SK-N-SH (cell line): Measurements from ENCODE around the gene ATP2B2. TPM values are rescaled to one million over a fixed set of nuclear protein-coding genes. Genes with fewer than 3 reads are reported as not detected.

Experiments
- CTCF ChIA-PET: fragments of 300-600, 350-600 bp; formaldehyde crosslinking; extraction: SDS; loops from one replicate; lab custom pipeline; 2021; lab: Yijun Ruan, JAX
- POLR2A ChIA-PET: fragments of 350-600 bp; sonication (Branson Sonifier 250); formaldehyde crosslinking; extraction: SDS; loops from one replicate; lab custom pipeline; 2020; ENCODE audit warnings: antibody characterized with exemption, inconsistent platforms; lab: Yijun Ruan, JAX
- DNase-seq: peaks from one replicate; pipeline ENCODE4 v3.0.0; 2012
- H2AFZ ChIP-seq: fragments of 200-600 bp; sonication (generic); 2 replicates; pipeline ENCODE4 v1.8.1; 2016; ENCODE audit warnings: antibody characterized with exemption, mild to moderate bottlenecking, low read depth
- H3F3A ChIP-seq: fragments of 200-600 bp; sonication (generic); replicated peaks from 2 replicates; pipeline ENCODE3; 2016; ENCODE audit warnings: antibody characterized with exemption, mild to moderate bottlenecking; ENCODE audit not compliant: insufficient read depth
- H3K27ac ChIP-seq, 2 experiments: fragments of 200-500 bp in 1 of 2; fragments of 200-600 bp in 1 of 2; sonication (Bioruptor generic) in 1 of 2; sonication (generic), shearing (Covaris generic) in 1 of 2; 2 replicates each; pipeline versions ENCODE4 v1.5.1 to v1.6.1; 2014 to 2016; ENCODE audit warnings: low read depth in 2 of 2, inconsistent platforms in 1 of 2, low read length in 1 of 2, mild to moderate bottlenecking in 1 of 2, mixed read lengths in 1 of 2
- H3K27me3 ChIP-seq: fragments of 200-600 bp; sonication (generic), shearing (Covaris generic); 2 replicates; pipeline ENCODE4 v1.6.1; 2016; ENCODE audit warnings: mixed run types; ENCODE audit not compliant: insufficient read depth
- H3K36me3 ChIP-seq, 2 experiments: fragments of 200-500 bp in 1 of 2; fragments of 200-600 bp in 1 of 2; sonication (Bioruptor generic) in 1 of 2; sonication (generic) in 1 of 2; replicated peaks in 1 of 2; 2 replicates each; pipeline versions ENCODE3 to v1.5.1; 2014 to 2016; ENCODE audit warnings: low read length in 1 of 2, mild to moderate bottlenecking in 1 of 2; ENCODE audit not compliant: insufficient read depth in 2 of 2, control insufficient read depth in 1 of 2
- H3K4me1 ChIP-seq, 2 experiments: fragments of 200-500 bp in 1 of 2; fragments of 200-600 bp in 1 of 2; sonication (Bioruptor generic) in 1 of 2; sonication (generic), shearing (Covaris generic) in 1 of 2; 2 replicates each; pipeline versions ENCODE4 v1.5.1 to v1.6.1; 2014 to 2016; ENCODE audit warnings: low read depth in 1 of 2, low read length in 1 of 2, mixed run types in 1 of 2; ENCODE audit not compliant: insufficient read depth in 2 of 2, control insufficient read depth in 1 of 2
- H3K4me2 ChIP-seq: fragments of 200-600 bp; sonication (generic), shearing (Covaris generic); 2 replicates; pipeline ENCODE4 v1.6.1; 2017; ENCODE audit warnings: mixed run types
- H3K4me3 ChIP-seq, 2 experiments: fragments of 200-500 bp in 1 of 2; fragments of 200-600 bp in 1 of 2; sonication (Bioruptor generic) in 1 of 2; sonication (generic), shearing (Covaris generic) in 1 of 2; 2 replicates each; pipeline versions ENCODE4 v1.5.1 to v1.8.1; 2014 to 2016; ENCODE audit warnings: low read depth in 2 of 2, inconsistent platforms in 1 of 2, low read length in 1 of 2, mild to moderate bottlenecking in 1 of 2, mixed read lengths in 1 of 2, moderate library complexity in 1 of 2
- H3K79me2 ChIP-seq: fragments of 200-600 bp; sonication (generic); 2 replicates; pipeline ENCODE4 v1.8.1; 2017; ENCODE audit warnings: mild to moderate bottlenecking; ENCODE audit not compliant: insufficient read depth
- H3K9ac ChIP-seq: fragments of 200-600 bp; sonication (generic); 2 replicates; pipeline ENCODE4 v1.6.1; 2017; ENCODE audit warnings: mixed run types
- H3K9me2 ChIP-seq: fragments of 200-600 bp; sonication (generic); 2 replicates; pipeline ENCODE4 v1.6.1; 2017; ENCODE audit warnings: mixed run types
- H3K9me3 ChIP-seq: fragments of 200-600 bp; sonication (generic); 2 replicates; pipeline ENCODE4 v1.6.1; 2017; ENCODE audit warnings: mixed run types, mild to moderate bottlenecking, moderate library complexity
- H4K20me1 ChIP-seq: fragments of 200-600 bp; sonication (generic); 2 replicates; pipeline ENCODE4 v1.6.1; 2017; ENCODE audit warnings: mild to moderate bottlenecking, mixed run types; ENCODE audit not compliant: insufficient read depth
- CHD2 ChIP-seq: fragments of 150-350 bp; IDR thresholded peaks from 2 replicates; pipeline ENCODE4 v1.6.1; 2018; ENCODE audit warnings: low read length; ENCODE audit not compliant: partially characterized antibody
- ELF1 ChIP-seq: IDR thresholded peaks from 2 replicates; pipeline ENCODE4 v1.4.0; 2012
- EP300 ChIP-seq, 2 experiments: IDR thresholded peaks; 2 replicates each; pipeline versions ENCODE4 v1.4.0 to v1.6.1; 2012; ENCODE audit warnings: borderline replicate concordance in 1 of 2, low read depth in 1 of 2, low read length in 1 of 2
- EZH2phosphoT487 ChIP-seq: fragments of 200-600 bp; sonication (generic); IDR thresholded peaks from 2 replicates; pipeline ENCODE4 v1.6.1; 2017; ENCODE audit warnings: low read depth, mixed run types, mild to moderate bottlenecking, antibody characterized with exemption, moderate library complexity, borderline replicate concordance
- FOSL2 ChIP-seq: IDR thresholded peaks from 2 replicates; pipeline ENCODE4 v1.4.0; 2012; ENCODE audit warnings: low read depth, mild to moderate bottlenecking, moderate library complexity, borderline replicate concordance
- GATA2 ChIP-seq: sonication (generic); formaldehyde crosslinking; IDR thresholded peaks from 2 replicates; pipeline ENCODE4 v1.5.0; 2020; ENCODE audit warnings: mild to moderate bottlenecking, missing genetic modification reagents
- JUND ChIP-seq: IDR thresholded peaks from 2 replicates; pipeline ENCODE4 v1.4.0; 2012
- MEF2A ChIP-seq: IDR thresholded peaks from 2 replicates; pipeline ENCODE4 v1.4.0; 2012; ENCODE audit warnings: low read depth, borderline replicate concordance
- NFIC ChIP-seq: IDR thresholded peaks from 2 replicates; pipeline ENCODE4 v1.4.0; 2012; ENCODE audit warnings: borderline replicate concordance
- NRF1 ChIP-seq: IDR thresholded peaks from 2 replicates; pipeline ENCODE4 v1.6.1; 2012; ENCODE audit warnings: low read depth, mild to moderate bottlenecking, low read length
- RAD21 ChIP-seq: IDR thresholded peaks from 2 replicates; pipeline ENCODE4 v1.6.1; 2012; ENCODE audit warnings: mild to moderate bottlenecking, low read length
- RCOR1 ChIP-seq: fragments of 150-350 bp; IDR thresholded peaks from 2 replicates; pipeline ENCODE4 v1.6.1; 2017; ENCODE audit warnings: antibody characterized with exemption, low read length
- REST ChIP-seq: IDR thresholded peaks from 2 replicates; pipeline ENCODE4 v1.6.1; 2012; ENCODE audit warnings: mild to moderate bottlenecking, low read depth, low read length, moderate library complexity
- SMC3 ChIP-seq: IDR thresholded peaks from 2 replicates; pipeline ENCODE4 v1.6.1; 2012; ENCODE audit warnings: low read depth, low read length, improper control_type of control experiment
- TAF1 ChIP-seq: IDR thresholded peaks from 2 replicates; pipeline ENCODE4 v1.6.1; 2012; ENCODE audit warnings: low read depth, mild to moderate bottlenecking, low read length, moderate library complexity, borderline replicate concordance
- TCF12 ChIP-seq: IDR thresholded peaks from 2 replicates; pipeline ENCODE4 v1.4.0; 2012
- USF1 ChIP-seq: IDR thresholded peaks from 2 replicates; pipeline ENCODE4 v1.4.0; 2012; ENCODE audit warnings: low read depth, borderline replicate concordance
- WGBS: methylation state at CpG from one replicate; pipeline ENCODE4 v1.1.6; 2017; ENCODE audit warnings: low lambda C conversion rate; 5-methylcytosine and 5-hydroxymethylcytosine counted together
- polyA plus RNA-seq, 3 experiments: library from polyadenylated mRNA; depleted of rRNA; stranded (reverse); fragments of >200 nt; gene quantifications; 2 replicates each; pipeline ENCODE4 v1.2.3, GENCODE V29; 2012
- TF ChIP-seq, protein P1 (sequence below): fragments of 150-350 bp; IDR thresholded peaks from 2 replicates; pipeline ENCODE4 v1.6.1; 2017; ENCODE audit warnings: antibody characterized with exemption, low read length, low read depth, borderline replicate concordance
- TF ChIP-seq, protein P2 (sequence below): fragments of 200-600 bp; sonication (generic); IDR thresholded peaks from 2 replicates; pipeline ENCODE4 v1.6.1; 2017; ENCODE audit warnings: antibody characterized with exemption, mild to moderate bottlenecking, moderate library complexity

Gene ATP2B2
- polyA plus RNA-seq, 1 of the 3 experiments (the other 2 are of a cell fraction) = 0.15 TPM

DNA sequence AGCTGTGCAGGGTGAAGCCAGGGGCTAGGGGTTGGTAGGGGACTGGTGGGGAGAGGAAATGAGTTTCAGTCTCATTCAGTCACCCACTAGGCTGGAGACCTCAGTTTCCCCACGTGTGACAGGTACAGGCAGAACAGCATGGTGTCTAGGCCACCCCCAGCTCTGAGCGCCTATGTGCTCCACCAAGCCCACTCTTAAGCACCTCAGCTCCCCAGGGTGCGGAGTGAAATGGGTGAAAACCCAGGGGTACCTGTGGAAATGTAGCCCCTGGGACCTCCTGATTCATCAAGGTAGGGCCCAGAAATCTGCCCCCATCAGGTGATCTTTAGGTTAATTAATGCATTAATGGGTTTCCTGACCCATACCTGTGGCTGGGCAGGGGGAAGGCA is 3.7 kb downstream of the ATP2B2 start:
- WGBS = 50% methylated on average over 2 of the region's 3 CpGs

More for the DNA sequence above, 3.7 kb downstream of the ATP2B2 start:
- Histone ChIP-seq H3K4me2 (no peak overlapping the region), H3F3A (no peaks in the 10 kb centered on the region), H3K9ac (no peak overlapping the region), H3K9me2 (no peaks in the 10 kb centered on the region), H3K9me3 (no peaks in the 10 kb centered on the region), H3K79me2 (no peaks in the 10 kb centered on the region), H3K27me3 (peaks cover 8% of the 10 kb centered on the region; the same call in 1 of the 2 replicates), H4K20me1 (no peaks in the 10 kb centered on the region), H3K36me3 (no peaks in the 10 kb centered on the region), H3K4me3 (no peak overlapping the region), H3K27ac (no peak overlapping the region)
- CTCF ChIA-PET = interaction anchor here (0.6 to 2.4 kb wide), 3 partner anchors 80 to 237 kb away, joined by 3 to 6 read pairs (median 6); no protein-coding TSS in a partner anchor
- POLR2A ChIA-PET = interaction anchor here (0.7 kb wide), 1 partner anchor 35 kb away, joined by 4 read pairs; no protein-coding TSS in a partner anchor
- DNase-seq = no peak
- no peak for TF ChIP-seq RCOR1
- TF ChIP-seq, protein P1, sequence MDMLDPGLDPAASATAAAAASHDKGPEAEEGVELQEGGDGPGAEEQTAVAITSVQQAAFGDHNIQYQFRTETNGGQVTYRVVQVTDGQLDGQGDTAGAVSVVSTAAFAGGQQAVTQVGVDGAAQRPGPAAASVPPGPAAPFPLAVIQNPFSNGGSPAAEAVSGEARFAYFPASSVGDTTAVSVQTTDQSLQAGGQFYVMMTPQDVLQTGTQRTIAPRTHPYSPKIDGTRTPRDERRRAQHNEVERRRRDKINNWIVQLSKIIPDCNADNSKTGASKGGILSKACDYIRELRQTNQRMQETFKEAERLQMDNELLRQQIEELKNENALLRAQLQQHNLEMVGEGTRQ = no peak
- TF ChIP-seq CHD2 = no peak
- no peak for TF ChIP-seq EP300 (IDR thresholded peaks at IDR 0.05; ENCODE audit: borderline replicate concordance in 1 of 2, low read depth in 1 of 2, low read length in 1 of 2)
- TF ChIP-seq TAF1 = no peak
- no peak for TF ChIP-seq REST
- TF ChIP-seq USF1 = no peak
- no peak for TF ChIP-seq JUND
- no peak for TF ChIP-seq ELF1
- TF ChIP-seq MEF2A = no peak
- TF ChIP-seq GATA2 (CRISPR knock-in tag) = no peak
- no peak for TF ChIP-seq EZH2phosphoT487
- TF ChIP-seq SMC3 = no peak
- TF ChIP-seq NFIC = no peak
- TF ChIP-seq TCF12 = no peak
- no peak for TF ChIP-seq FOSL2
- TF ChIP-seq, protein P2, sequence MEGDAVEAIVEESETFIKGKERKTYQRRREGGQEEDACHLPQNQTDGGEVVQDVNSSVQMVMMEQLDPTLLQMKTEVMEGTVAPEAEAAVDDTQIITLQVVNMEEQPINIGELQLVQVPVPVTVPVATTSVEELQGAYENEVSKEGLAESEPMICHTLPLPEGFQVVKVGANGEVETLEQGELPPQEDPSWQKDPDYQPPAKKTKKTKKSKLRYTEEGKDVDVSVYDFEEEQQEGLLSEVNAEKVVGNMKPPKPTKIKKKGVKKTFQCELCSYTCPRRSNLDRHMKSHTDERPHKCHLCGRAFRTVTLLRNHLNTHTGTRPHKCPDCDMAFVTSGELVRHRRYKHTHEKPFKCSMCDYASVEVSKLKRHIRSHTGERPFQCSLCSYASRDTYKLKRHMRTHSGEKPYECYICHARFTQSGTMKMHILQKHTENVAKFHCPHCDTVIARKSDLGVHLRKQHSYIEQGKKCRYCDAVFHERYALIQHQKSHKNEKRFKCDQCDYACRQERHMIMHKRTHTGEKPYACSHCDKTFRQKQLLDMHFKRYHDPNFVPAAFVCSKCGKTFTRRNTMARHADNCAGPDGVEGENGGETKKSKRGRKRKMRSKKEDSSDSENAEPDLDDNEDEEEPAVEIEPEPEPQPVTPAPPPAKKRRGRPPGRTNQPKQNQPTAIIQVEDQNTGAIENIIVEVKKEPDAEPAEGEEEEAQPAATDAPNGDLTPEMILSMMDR = no peak
- TF ChIP-seq NRF1 = no peak
- no peak for TF ChIP-seq RAD21
- TF ChIP-seq, all 33 proteins: peak for 0
- Histone ChIP-seq H2AFZ (no peak overlapping the region), H3K4me1 (peaks cover 0 to 14% of the 10 kb centered on the region in 2 experiments; a peak in 1 of 4 replicates)
